Measurements from ENCODE around the gene ABCA12.
A peak's percentile ranks its signal among the peaks of the same experiment; 100 is the strongest.

The ABCA12 gene

GRCh38 chr2:214946949-214947348, 191.5 kb downstream of the ABCA12 start:
- no peak for DNase-seq

GRCh38 chr2:214934006-214934405, 204.4 kb downstream of the ABCA12 start:
- no peak for DNase-seq

DNA sequence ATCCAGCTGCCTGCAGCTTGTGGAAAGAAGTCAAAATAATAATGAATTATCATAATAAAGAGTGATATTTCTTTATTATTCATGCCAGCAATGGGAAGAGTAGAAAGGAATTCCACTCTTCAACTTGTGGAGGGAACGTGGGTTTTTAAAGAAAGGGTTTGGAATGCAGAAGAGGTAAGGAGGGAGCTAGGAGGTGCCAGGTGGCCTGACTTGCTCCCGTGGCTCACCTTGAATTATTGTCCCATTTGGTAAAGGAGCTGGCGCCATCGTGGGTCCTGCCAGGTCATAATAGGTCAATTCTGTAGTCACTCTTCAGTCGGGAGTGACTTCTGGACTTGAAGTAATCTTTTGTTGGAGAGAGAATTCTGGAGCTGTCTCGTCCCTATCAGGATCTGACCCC, 233.8 kb downstream of the ABCA12 start:
- DNase-seq, result no peak

DNA sequence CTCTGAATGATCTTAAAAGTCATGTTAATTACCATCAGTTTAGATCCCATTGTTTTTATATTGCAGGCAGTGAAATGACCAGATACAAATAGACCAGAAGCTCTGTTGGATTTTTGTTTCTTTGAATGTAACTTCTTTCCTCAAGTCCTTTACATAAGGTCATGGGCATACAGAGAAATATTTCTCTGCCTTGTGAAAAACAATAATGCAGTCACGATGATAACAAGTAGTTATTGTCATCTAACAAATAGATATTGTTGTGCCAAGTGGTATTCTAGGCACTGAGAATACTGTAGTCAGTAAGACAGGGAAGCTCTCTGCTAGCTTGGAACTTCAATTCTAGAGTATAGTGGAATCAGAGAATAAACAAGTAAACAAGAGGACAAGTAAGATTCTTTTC, 234.2 kb downstream of the ABCA12 start:
- no peak for DNase-seq

DNA sequence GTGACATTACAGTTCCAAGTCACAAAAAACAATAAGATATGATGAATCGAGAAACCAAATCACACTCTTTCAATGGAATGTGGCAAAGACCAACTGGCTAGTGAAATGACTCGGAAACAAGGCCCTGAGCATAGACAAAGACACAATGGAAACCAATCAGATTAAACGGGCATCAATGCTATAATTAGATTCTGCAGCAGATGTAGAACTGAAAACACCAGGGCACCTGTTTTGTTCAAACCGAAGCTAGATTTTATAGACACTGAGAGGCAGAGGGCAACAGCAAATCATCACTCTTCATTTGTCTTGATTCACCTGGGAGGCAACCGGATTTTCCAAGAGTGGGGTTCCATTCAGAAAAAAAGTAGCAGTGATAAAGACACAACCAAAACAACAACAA, 236.1 kb downstream of the ABCA12 start:
- DNase-seq, result no peak

DNA sequence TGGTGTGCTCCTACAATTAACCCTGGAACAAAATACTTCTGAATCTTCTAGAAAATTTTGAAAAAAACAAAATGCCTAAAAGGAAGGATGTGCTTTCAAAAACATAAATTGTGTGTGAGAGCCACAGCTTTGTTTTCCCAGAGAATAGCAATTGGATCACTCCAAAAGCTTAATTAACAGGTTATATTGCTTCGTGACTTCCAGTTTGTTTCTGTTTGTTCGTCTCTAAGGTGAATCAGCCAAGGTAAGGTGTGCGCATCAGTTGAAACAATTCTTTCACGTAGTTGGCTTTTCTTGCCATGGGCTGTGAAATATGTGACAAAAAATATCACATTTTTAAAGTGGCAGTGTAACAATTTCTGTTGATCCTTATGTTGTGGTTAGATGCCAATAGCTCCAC, 238.7 kb downstream of the ABCA12 start:
- DNase-seq, result no peak

GRCh38 chr2:214896274-214896673, 242.2 kb downstream of the ABCA12 start:
- no peak for DNase-seq

DNA sequence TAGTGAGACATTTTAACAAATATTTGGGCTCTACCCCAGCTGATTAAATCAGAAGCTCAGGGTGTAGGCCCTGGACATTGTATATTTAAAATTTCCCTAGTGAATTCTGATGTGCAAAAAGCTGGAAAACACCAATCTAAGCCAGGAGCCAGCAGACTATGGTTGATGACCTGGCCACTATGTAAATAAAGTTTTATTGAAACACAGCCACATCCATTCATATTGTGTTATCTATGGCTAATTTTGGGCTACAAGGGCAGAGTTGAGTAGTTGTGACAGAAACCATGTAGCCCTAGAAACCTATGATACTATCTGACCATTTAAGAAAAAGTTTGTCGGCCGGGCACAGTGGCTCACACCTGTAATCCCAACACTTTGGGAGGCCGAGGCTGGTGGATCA, 243.0 kb downstream of the ABCA12 start:
- no peak for DNase-seq

- no peak for DNase-seq
Observed at GRCh38 chr2:214889301-214889700, 249.1 kb downstream of the ABCA12 start.

DNA sequence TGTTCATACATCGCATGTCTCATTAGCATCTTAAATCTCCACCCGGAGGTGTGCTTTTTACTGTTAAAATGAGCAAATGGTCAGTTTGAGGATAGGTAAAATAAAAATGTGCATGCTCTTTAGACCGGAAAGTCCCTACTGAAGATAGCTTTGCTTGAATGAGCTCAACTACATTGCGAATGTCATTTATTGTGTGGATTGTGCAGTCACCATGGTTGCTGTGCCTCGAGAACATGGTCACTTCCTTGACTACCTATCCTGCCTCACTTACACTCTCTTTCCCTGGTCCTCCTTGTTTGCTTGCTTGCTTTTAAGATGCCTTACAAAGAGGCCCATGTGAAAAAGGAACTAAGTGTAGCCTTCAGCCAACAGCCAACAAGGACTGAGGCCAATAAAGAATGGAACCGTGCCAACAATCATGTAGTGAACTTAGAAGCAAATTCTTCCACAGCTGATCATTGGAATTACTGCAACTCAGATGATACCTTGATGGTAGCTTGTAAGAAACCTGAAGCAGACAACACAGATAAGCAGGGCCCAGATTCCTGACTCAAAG, 256.7 kb downstream of the ABCA12 start:
- peak in 1 of 2 experiments; percentile 34 for DNase-seq
